ENCODE results near the gene SFXN5.

DNA sequence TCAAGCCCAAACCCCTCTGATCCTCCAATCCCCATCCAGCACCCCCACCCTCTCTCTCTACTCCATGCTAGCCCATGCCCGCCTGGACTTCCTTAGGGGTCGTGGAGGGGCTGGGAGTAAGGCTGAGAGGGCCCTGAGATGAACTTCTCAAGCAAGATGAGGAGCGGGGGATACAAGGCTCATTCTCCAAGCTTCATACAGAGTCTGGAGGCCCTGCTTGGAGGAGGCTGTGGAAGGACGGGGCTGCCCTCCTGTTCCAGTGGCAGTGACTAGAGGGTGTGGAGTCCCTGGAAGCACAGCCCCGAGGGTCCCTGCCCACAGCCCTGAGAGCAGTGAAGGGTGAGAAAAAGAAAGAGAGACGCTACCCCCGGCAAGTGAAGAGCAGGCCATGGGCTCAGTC lies 108.6 kb downstream of the SFXN5 start:
- no peak for TF ChIP-seq EP300 (conservative IDR thresholded peaks at IDR 0.05; ENCODE audit: poor library complexity, severe bottlenecking)
- TF ChIP-seq, protein P1, sequence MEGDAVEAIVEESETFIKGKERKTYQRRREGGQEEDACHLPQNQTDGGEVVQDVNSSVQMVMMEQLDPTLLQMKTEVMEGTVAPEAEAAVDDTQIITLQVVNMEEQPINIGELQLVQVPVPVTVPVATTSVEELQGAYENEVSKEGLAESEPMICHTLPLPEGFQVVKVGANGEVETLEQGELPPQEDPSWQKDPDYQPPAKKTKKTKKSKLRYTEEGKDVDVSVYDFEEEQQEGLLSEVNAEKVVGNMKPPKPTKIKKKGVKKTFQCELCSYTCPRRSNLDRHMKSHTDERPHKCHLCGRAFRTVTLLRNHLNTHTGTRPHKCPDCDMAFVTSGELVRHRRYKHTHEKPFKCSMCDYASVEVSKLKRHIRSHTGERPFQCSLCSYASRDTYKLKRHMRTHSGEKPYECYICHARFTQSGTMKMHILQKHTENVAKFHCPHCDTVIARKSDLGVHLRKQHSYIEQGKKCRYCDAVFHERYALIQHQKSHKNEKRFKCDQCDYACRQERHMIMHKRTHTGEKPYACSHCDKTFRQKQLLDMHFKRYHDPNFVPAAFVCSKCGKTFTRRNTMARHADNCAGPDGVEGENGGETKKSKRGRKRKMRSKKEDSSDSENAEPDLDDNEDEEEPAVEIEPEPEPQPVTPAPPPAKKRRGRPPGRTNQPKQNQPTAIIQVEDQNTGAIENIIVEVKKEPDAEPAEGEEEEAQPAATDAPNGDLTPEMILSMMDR (IDR thresholded peaks at IDR 0.05; ENCODE audit: poor library complexity, severe bottlenecking) = no peak

Data from neural cell (in vitro differentiated cells).